ENCODE data around the gene CCDC187. TPM values are rescaled to one million over a fixed set of nuclear protein-coding genes. Genes with fewer than 3 reads are reported as not detected.
A peak's percentile ranks its signal among the peaks of the same experiment; 100 is the strongest.

The CCDC187 gene
- total RNA-seq, 2 donors from 2014 or later: 0.04 to 0.09 TPM

- DNase-seq: no peak
- H3K27ac ChIP-seq (ENCODE audit: low read depth, low read length): no peak overlapping the region
- Mint-ChIP-seq H3K36me3 (ENCODE audit: low read depth) (no peaks in the 10 kb centered on the region), H3K4me3 (peak overlapping the region; percentile 78), H3K4me1 (peaks cover 17% of the 10 kb centered on the region), H3K9me3 (no peaks in the 10 kb centered on the region), H3K27me3 (ENCODE audit: insufficient read depth) (peaks cover 10% of the 10 kb centered on the region), H3K27ac (peak overlapping the region; percentile 90)
- no peaks in the 10 kb centered on the region for H3K36me3 ChIP-seq (ENCODE audit: control insufficient read depth, insufficient read depth, low read length)
- H3K4me1 ChIP-seq (ENCODE audit: control insufficient read depth, insufficient read depth, low read length): peaks cover 7% of the 10 kb centered on the region
- TF ChIP-seq CTCF (conservative IDR thresholded peaks at IDR 0.05): no peak
- H3K4me3 ChIP-seq (ENCODE audit: low read length): peak overlapping the region; percentile 87
- H3K9ac ChIP-seq (ENCODE audit: extremely low read depth, low read length, poor library complexity, severe bottlenecking): no peak overlapping the region
- 42% methylated on average over 11 of the region's 11 CpGs for WGBS, 2 experiments (ENCODE audit: insufficient coverage in 1 of 2, insufficient read length in 1 of 2)
- H3K9me3 ChIP-seq (ENCODE audit: control insufficient read depth, low read length): no peaks in the 10 kb centered on the region
- no peaks in the 10 kb centered on the region for H3K27me3 ChIP-seq (ENCODE audit: control insufficient read depth, insufficient read depth, low read length, poor library complexity, severe bottlenecking)
Observed at GRCh38 chr9:136244122-136244968, 59.5 kb downstream of the CCDC187 start.

- peak overlapping the region; percentile 7 for H3K27ac Mint-ChIP-seq
- WGBS, 2 experiments (ENCODE audit: insufficient coverage in 1 of 2, insufficient read length in 1 of 2): 78 to 92% methylated on average over 4 of the region's 4 CpGs
- no peaks in the 10 kb centered on the region for H3K9me3 Mint-ChIP-seq
- H3K9ac ChIP-seq (ENCODE audit: extremely low read depth, low read length, poor library complexity, severe bottlenecking): no peak overlapping the region
- no peak for TF ChIP-seq CTCF (conservative IDR thresholded peaks at IDR 0.05)
- H3K27me3 Mint-ChIP-seq (ENCODE audit: insufficient read depth): peaks cover 10% of the 10 kb centered on the region
- no peaks in the 10 kb centered on the region for H3K9me3 ChIP-seq (ENCODE audit: control insufficient read depth, low read length)
- H3K4me3 ChIP-seq (ENCODE audit: low read length): peak overlapping the region; percentile 87
- DNase-seq: no peak
- H3K4me3 Mint-ChIP-seq: peak overlapping the region; percentile 78
- H3K4me1 ChIP-seq (ENCODE audit: control insufficient read depth, insufficient read depth, low read length): peaks cover 7% of the 10 kb centered on the region
- no peaks in the 10 kb centered on the region for H3K27me3 ChIP-seq (ENCODE audit: control insufficient read depth, insufficient read depth, low read length, poor library complexity, severe bottlenecking)
- no peaks in the 10 kb centered on the region for H3K36me3 ChIP-seq (ENCODE audit: control insufficient read depth, insufficient read depth, low read length)
- H3K27ac ChIP-seq (ENCODE audit: low read depth, low read length): no peak overlapping the region
- peaks cover 17% of the 10 kb centered on the region for H3K4me1 Mint-ChIP-seq
- H3K36me3 Mint-ChIP-seq (ENCODE audit: low read depth): no peaks in the 10 kb centered on the region
Observed at GRCh38 chr9:136243631-136244030, 60.3 kb downstream of the CCDC187 start.

GRCh38 chr9:136242918-136243525, 60.9 kb downstream of the CCDC187 start:
- H3K9me3 Mint-ChIP-seq: no peaks in the 10 kb centered on the region
- H3K9ac ChIP-seq (ENCODE audit: extremely low read depth, low read length, poor library complexity, severe bottlenecking): no peak overlapping the region
- H3K4me3 Mint-ChIP-seq: no peak overlapping the region
- no peaks in the 10 kb centered on the region for H3K27me3 ChIP-seq (ENCODE audit: control insufficient read depth, insufficient read depth, low read length, poor library complexity, severe bottlenecking)
- TF ChIP-seq CTCF (conservative IDR thresholded peaks at IDR 0.05): peak; percentile 13
- no peak for DNase-seq
- H3K36me3 Mint-ChIP-seq (ENCODE audit: low read depth): no peaks in the 10 kb centered on the region
- 72 to 75% methylated on average over 5 to 6 of the region's 6 CpGs for WGBS, 2 experiments (ENCODE audit: insufficient coverage in 1 of 2, insufficient read length in 1 of 2)
- no peaks in the 10 kb centered on the region for H3K36me3 ChIP-seq (ENCODE audit: control insufficient read depth, insufficient read depth, low read length)
- no peaks in the 10 kb centered on the region for H3K9me3 ChIP-seq (ENCODE audit: control insufficient read depth, low read length)
- peaks cover 17% of the 10 kb centered on the region for H3K4me1 Mint-ChIP-seq
- peaks cover 10% of the 10 kb centered on the region for H3K27me3 Mint-ChIP-seq (ENCODE audit: insufficient read depth)
- no peak overlapping the region for H3K27ac Mint-ChIP-seq
- no peak overlapping the region for H3K27ac ChIP-seq (ENCODE audit: low read depth, low read length)
- H3K4me1 ChIP-seq (ENCODE audit: control insufficient read depth, insufficient read depth, low read length): peaks cover 7% of the 10 kb centered on the region
- no peak overlapping the region for H3K4me3 ChIP-seq (ENCODE audit: low read length)

All from endodermal cell (in vitro differentiated cells).